Activated CD4-positive, alpha-beta T cell treated with anti-CD3 and anti-CD28 coated beads for 24 hours (primary cell): ENCODE results near the gene KIAA0586.
"Not testable (repeated sequence)": the region's sequence is repeated elsewhere in the genome, so short reads cannot be mapped to it uniquely, and the experiment has no call there.

ENCODE experiments used
- DNase-seq, 2 donors: peaks; one replicate each; pipeline ENCODE4 v3.0.0-alpha.2; 2020; ENCODE audit warnings: low read depth in 2 of 2

Gene KIAA0586

DNA sequence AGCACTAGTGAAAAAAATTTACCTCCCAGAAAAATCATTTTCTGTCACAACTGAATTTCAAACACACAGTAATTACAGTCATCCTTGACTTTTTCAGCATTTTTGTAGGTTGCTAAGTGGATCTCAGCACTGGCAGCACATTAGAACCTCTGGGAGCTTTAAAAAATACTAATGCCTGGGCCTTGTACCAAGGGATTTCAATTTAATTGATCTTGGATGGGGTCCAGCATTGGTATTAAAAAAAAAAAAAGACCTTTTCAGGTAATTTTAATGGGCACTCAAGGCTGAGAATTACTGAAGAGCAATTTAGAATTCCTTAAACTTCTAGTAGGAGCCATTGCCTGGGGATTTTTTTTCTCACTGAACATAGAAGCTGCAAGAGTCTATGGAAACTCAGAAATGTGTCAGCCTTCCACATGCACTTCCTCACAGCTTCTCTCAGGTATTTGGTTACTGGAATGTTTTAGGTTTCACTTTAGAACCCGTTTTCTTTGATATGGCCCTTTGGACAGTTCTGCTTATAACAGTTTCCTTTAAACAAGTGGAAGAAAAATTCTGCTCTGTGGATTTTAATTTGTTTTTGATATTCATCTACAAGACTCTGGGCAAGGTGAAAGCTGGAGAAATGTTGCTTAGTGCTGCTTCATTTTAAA lies 121.7 kb downstream of the KIAA0586 start:
- no peak for DNase-seq

DNA sequence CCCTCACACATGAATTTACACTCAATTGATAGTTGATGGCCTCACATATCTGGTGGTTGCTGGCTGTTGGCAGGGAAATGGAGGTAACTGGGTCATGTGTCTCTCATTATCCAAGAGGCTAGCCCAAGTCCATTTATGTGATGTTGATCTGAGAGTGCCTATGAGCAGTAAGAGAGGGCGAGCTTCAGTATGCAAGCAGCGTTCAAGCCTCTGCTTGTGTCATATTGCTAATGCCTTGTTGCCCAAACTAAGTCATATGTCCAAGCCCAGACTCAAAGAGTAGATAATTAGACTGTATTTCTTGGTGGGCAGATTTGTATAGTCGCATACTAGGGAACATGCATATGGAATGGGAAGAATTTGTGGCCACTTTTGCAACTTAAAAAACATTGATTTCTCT lies 126.4 kb downstream of the KIAA0586 start:
- DNase-seq, result no peak

DNA sequence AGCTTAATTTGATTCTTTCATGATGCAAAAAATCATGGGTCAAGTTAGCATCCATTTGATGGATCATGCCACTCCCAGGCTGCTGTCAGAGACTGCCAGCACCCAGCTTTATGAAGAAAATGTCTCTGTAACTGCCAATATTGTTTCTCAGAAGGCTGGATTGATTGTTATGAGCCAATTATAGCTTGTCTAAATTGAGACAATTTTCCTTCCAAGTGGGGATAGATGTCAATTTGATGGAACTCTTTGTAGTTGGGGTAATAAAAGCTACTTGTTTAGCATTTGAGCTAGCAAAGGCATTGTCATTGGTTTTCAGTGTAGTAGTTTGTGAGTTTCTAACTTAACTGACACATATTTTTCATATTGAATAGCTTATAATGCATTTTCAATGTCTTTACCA lies 128.1 kb downstream of the KIAA0586 start:
- no peak for DNase-seq

DNA sequence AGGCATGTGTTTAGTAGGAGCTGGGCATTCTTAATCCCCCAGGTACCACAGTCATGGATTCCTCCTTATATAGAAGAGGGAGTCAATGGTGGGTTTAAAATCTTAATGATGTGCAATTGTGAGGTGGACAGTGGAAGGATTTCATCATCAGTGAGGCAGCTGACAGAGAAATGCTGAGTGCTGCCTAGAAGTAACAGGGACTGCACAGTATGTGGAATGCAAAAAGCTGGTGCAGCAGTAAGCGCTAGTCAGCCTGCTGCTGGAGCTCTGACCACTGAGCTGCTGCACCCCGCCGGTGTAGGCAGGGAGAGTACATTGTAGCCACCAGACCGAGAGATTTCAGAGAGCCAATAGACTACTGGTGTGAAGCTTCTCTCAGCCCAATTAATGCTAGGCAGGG lies 129.7 kb downstream of the KIAA0586 start:
- DNase-seq, result no peak

DNA sequence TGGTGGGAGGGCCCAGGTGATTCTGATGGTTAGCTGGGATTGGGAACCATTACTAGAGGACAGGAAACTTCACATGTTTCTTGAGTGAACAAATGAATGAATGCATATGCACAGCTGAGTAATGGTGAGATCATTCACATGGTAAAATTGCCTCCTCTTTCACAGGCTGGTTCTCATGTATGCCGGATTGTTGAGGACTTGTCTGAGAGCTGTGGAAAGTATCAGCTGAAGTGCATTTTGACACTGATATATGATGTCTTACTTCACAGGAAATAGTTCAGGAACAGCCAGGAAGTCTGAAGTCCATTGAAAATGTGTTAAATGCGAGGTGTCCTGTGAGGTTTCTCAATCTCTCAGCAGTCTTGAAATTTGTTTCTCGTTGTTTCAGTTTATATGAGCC lies 132.7 kb downstream of the KIAA0586 start:
- no peak for DNase-seq

DNA sequence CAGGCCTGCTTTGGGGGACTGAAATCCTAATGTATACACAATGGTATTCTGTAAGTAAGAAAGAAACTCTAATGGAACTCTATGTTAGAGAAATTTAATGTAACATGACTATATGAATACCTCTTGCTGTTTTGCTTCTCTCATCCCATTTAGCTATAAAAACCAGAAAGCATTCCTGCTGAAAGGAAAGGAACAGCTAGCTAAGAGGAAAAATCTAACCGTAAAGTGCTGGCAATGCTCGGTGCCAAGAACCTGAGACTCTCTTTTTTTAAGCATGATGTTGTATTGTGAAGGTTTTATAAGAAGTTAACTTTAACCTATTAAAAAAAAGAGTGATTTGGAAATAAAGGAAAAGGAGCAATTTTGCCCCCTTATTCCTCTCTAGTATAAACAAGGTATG lies 134.6 kb downstream of the KIAA0586 start:
- DNase-seq, result no peak

DNA sequence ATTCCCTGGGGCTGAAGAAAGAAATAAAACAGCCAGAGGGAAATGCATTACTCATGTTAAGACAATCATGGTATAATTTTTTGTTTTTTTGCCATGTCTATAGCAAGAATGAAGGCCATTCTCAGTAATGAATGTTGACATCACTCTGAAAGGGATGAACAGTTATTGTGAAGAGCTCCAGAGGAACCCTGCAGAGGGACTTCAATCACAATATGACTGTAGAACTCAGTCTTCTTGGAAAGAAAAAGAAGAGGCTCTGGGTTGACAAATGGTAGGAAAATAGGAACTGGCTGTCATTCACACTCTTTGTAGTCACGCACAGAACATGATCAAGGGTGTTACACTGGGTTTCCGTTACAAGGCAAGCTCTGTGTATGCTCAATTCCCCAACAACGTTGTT lies 136.5 kb downstream of the KIAA0586 start:
- no peak for DNase-seq

DNA sequence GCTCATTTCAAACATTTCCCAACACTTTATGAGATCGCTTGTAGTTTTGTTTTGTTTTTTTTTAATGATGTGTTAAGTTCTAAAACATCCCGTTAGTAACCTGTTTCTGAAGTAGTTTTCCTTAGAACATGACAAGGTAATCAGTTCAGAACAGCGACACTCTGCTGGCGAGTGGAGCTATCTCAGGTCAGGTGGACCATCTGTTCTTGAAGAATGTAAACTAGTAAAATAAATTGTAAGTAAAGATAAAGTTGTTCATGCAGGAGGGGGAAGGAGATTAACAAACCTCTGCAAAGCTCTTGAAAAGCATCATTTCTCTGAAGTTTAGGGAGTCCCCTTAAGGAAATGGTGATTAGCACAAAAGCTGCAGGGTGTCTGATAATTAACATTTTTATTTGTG lies 138.3 kb downstream of the KIAA0586 start:
- DNase-seq, result no peak

DNA sequence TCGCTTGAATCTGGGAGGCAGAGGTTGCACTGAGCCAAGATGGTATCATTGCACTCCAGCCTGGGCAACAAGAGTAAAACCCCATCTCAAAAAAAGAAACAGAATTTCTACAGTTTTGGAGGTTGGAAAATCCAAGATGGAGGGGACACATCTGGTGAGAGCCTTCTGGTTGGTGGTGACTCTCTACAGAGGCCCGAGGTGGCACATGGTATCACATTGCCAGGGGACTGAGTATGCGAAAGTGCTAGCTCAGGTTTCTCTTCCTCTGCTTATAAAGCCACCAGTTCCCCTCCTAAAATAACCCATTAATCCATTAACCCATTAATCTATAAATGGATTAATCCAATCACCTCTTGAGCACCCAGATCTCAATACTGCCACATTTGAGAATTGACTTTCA lies 139.5 kb downstream of the KIAA0586 start:
- DNase-seq, result no peak

DNA sequence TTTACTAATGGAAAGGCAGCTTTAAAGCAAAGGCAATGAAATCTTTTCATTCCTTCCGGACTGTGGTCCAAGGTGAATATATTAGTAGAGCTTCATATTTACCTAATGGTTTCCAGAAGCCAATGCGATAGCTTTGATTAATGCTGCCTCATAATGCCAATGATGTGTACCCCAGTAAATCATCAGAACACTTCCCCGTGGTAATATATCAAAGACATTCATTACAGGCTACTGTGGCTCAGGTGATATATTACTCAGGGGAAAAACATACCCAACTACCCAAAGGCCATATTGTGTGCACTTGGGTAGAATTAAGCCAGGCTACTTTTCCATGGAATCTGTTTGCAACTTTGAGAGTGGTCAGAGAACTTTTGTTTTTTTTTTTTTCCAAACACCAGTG lies 140.8 kb downstream of the KIAA0586 start:
- DNase-seq, result no peak

DNA sequence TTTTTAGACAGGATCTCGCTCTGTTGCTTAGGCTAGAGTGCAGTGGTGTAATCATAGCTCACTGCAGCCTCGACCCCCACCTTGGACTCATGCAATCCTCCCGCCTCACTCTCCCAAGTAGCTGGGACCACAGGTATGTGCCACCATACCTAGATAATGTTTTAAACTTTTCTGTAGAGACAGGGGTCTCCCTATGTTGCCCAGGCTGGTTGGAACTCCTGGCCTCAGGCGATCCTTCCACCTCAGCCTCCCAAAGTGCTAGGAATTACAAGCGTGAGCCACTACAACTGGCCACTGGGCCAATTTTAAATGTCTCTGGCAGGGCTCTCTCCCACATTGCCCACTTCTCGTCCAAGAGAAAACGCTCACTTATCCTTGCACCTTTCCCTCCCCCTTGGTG lies 143.7 kb downstream of the KIAA0586 start:
- no peak for DNase-seq

DNA sequence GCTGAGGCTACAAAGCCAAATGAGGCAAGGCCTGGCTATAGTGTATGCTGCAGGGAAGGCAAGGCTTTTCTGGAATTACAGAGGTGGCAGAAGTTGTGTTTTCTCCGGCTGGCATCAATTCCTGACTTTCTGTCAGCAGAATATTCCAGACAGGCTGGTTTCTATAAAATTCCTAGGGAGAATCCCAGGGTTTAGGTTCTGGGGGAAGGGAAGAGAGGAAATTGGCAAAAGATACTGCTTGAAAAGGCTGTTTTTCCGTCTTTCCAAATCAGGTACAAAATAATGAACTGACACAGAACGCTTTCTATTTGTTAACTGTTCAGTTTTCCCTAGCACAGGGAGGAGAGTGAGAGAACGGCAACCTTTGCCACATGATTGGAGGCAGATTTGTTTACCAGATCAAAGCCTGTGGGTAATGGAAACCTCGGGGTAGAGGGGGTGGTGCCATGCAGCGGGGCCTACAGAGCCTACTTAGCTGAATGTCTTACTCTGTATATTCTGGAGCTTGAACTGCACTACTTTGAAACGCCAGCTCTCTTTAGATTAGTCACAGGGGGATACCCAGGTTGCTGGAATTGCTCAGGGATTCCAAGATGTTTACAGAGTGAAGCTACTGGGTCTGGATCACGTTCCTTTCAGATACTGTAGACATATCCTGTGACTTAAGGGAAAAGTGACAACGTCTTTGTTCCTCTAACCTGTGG lies 144.4 kb downstream of the KIAA0586 start:
- DNase-seq, result peak; percentile 4 to 42

DNA sequence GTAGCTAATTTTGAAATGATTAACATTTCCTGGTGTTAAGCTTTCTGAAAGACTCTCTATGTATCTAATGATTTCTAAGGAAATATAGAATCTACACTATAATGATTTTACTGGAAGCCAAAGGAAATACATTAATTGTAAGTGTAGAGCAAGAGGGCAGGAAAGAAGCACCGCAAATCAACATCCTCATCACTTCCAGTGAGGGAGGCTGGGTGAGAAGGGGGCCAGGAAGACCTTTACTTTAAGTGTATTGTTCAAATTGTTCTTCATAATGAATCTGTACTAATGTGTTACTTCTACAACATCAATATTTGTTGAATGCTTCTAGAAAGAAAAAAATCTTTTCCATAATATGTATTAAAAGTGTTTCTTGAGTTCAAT lies 144.9 kb downstream of the KIAA0586 start:
- DNase-seq, result no peak

DNA sequence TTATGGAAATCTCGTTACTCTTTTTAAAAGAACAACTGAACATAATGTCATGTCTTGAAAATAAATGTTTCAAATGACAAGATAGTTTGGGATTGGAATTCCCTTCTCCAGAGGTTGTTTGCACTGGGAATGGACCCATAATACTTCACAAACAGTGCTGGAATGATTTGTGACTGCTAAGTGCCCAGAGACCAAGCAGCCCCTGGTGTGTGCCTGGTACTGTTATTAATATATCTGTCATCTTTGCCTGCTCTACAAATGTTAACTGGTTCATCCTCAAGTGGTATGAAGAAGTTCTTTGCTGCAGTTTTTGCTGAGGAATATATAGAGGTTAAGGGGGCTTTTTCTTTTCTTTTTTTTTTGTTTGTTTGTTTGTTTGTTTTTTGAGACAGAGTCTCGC lies 145.3 kb downstream of the KIAA0586 start:
- no peak for DNase-seq

DNA sequence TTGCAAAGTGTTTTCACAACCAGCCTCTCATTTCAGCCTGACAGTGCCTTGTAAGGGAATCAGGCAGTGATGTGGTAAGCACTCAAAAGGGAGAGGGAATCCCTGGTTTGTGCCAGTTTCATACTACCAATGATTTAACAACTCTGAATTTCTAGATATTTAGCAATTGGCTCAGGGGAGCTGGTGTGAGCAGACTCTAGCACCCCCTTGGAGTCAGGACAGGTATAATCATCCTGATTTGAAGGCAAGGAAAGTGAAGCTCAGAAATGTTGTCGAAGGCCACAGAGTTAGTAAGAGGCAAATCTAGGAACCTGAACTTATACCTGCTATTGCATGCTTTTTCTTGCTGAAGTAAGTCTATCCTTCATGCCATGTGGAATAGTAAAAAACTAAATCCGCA lies 147.1 kb downstream of the KIAA0586 start:
- DNase-seq, result no peak

DNA sequence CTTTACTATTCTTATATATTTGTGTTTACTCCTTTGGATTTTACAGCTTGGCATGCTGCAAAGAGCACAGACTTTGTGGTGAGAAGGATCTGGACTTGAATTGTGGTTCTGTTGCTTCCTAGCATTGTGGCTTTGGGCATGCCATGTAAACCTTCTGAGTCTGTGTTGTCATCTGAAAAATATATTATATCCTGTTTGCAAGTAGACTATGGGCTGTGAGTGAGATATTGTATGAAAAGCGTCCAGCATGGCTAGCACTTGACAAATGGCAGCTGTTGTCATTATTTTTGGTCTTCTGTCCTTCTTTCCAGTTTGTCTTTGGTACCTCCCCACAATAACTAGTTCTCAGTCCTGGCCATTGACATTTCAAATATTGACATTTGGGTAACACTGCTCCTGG lies 148.4 kb downstream of the KIAA0586 start:
- no peak for DNase-seq

DNA sequence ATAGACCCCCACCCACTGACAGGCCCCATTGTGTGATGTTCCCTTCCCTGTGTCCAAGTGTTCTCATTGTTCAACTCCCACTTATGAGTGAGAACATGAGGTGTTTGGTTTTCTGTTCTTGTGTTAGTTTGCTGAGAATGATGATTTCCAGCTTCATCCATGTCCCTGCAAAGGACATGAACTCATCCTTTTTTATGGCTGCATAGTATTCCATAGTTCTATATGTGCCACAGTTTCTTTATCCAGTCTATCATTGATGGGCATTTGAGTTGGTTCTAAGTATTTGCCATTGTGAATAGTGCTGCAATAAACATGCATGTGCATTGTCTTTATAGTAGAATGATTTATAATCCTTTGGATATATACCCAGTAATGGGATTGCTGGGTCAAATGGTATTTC lies 152.5 kb downstream of the KIAA0586 start:
- not testable (repeated sequence) for DNase-seq

DNA sequence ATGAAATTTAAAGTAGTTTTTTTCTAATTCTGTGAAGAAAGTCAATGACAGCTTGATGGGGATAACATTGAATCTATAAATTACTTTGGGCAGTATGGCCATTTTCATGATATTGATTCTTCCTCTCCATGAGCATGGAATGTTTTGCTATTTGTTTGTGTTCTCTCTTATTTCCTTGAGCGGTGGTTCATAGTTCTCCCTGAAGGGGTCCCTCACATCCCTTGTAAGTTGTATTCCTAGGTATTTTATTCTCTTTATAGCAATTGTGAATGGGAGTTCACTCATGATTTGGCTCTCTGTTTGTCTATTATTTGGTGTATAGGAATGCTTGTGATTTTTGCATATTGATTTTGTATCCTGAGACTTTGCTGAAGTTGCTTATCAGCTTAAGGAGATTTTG lies 153.9 kb downstream of the KIAA0586 start:
- not testable (repeated sequence) for DNase-seq

DNA sequence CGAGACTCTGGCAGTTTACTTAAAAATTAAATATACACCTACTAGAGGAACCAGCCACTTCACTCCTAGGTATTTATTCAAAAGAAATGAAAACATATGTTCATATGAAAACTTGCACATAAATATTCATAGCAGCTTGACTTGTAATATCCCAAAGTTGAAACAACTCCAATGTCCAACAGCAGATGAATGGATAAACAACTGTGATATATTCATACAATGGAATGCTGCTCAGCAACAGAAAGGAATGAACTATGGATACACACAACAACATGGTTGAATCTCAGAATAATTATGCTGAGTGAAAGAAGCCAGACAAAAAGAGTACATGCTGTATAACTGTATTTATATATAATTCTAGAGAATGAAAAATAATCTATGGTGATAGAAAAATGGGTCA lies 156.9 kb downstream of the KIAA0586 start:
- DNase-seq, result no peak

DNA sequence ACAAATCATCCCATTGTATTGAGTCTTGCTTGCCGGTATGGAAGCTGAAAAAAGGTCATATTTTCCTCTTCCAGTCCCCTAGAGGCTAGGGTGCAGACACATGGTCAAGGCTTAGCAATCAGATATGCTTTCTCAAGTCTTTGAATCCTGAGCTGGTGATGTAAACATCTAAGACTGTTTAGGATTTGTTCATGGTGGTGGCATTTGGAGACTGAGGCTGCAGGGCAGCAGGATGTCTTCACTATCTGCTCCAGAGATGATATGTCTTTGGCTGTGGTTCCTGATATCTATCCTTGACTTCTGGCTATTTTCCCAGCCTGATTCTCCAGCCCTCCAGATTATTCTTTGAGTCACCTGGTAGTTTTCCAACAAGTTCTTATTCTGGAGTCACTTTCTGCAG lies 159.8 kb downstream of the KIAA0586 start:
- DNase-seq, result no peak

DNA sequence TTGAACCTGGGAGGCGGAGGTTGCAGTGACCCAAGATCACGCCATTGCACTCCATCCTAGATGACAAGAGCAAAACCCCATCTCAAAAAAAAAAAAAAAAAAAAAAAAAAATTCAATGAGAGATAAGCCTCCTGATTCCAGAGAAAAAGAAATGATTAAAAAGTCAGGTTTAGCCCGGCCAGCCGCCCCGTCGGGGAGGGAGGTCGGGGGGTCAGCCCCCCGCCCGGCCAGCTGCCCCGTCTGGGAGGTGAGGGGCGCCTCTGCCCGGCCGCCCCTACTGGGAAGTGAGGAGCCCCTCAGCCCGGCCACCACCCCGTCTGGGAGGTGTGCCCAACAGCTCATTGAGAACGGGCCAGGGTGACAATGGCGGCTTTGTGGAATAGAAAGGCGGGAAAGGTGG lies 160.8 kb downstream of the KIAA0586 start:
- DNase-seq, result not testable (repeated sequence)

DNA sequence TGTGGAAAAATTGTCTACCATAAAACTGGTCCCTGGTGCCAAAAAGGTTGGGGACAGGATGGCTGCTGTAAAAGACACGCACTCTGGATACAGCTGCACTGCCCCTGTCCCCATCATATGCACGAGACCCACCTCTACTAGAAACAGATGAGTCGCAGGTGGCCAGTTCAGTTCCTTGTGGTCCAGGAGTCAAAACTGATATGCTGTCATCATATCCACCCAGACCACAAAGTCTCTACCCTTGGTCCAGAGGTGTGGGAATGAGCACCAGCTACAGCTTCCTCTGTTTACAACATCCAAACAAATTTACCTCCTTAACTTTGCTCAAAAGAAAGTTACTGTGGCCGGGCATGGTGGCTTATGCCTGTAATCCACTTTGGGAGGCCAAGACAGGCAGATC lies 166.5 kb downstream of the KIAA0586 start:
- DNase-seq, result no peak

DNA sequence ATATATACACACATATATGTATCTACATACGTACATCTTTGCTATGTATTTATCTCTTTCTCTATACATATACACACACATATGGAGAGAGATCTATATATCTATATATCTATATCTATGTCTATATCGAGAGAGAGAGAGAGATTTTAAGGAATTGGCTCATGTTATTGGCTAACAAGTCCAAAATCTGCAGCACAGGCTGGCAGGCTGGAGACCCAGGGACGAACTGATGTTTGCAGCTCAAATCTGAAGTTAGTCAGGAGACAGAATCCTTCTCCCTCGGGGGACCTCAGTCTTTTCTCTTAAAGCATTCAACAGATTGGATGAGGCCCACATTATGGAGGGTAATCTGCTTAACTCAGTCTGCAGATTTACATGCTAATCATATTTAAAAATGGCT lies 169.5 kb downstream of the KIAA0586 start:
- no peak for DNase-seq
